ENCODE data around the gene COQ9.
A peak's percentile ranks its signal among the peaks of the same experiment; 100 is the strongest.

DNA sequence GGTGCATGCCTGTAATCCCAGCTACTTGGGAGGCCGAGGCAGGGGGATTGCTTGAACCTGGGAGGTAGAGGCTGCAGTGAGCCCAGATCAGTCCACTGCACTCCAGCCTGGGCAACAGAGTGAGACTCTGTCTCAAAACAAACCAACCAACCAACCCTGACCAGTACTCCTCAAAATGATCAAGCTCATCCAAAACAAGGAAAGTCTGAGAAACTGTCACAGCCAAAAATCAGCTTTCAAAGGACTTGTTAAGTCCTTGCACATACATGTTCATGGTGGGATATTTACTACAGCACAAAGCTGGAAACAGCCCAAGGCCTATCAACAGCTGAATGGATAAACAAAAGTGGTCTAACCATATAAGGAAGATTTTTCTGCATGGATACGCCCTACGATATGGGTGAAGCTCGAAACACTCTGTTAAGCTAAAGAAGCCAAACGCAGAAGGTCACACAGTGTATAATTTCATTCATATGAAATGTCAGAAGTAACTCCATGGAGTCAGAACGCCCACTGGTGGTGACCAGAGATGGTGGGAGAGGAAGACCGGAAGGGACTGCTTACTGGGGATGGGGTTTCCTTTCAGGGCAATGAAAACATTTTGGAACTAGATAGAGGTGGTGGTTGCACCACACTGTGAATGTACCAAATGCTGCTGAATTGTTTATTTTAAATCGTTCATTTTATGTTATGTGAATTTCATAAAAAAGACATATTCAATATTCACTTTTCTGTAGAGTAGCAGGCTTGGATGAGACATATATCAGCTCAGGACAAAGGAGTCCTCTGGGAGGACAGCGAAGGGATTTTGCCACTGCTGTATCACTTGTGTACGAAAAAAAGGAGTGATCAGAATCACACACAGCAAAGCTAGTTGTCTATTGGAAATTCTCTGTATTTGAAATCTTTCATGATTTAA lies 25.0 kb upstream of the COQ9 start:
- peak; percentile 3 to 63 (median 41) for TF ChIP-seq CTCF (IDR thresholded peaks at IDR 0.05)
- no peak for TF ChIP-seq POLR2AphosphoS5 (IDR thresholded peaks at IDR 0.05; ENCODE audit: insufficient read depth in 1 of 2, low read depth in 1 of 2)

Data from vagina (tissue), 2 donors.